ENCODE data around the gene TPPP. TPM values are rescaled to one million over a fixed set of nuclear protein-coding genes. Genes with fewer than 3 reads are reported as not detected.

Gene TPPP
- total and polyA plus RNA-seq, 2 donors (not counting 3 experiments of a cell fraction or from before 2014, with no cell fraction given), result 0.04 to 0.09 TPM

DNA sequence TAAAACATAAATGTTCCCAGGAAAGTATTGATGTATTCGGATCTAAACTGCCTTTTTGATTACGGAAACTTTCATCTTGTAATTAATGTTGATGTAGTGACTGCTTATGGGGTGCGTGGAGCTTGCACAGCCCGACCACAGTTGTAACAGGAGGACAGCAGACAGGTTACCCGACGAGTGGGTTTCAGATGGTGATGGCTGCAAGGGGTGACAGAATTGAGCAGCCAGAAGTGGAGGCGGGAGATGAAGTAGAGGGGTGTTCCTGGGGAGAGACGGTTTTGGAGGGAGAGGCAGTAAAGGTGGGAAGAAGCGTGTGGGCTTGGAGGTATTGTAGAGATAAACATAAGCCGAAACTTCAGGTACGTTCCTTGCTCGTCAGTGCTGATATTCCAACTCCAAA lies 75.3 kb downstream of the TPPP start:
- no peak overlapping the region for H3K27ac ChIP-seq (ENCODE audit: insufficient read depth, low read depth, low read length)
- no peak for TF ChIP-seq EZH2 (IDR thresholded peaks at IDR 0.05; ENCODE audit: borderline replicate concordance, low read depth, low read length, severe bottlenecking)
- no peak for TF ChIP-seq MYC (IDR thresholded peaks at IDR 0.05; ENCODE audit: low read depth, low read length)
- TF ChIP-seq, protein P1, sequence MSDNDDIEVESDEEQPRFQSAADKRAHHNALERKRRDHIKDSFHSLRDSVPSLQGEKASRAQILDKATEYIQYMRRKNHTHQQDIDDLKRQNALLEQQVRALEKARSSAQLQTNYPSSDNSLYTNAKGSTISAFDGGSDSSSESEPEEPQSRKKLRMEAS (IDR thresholded peaks at IDR 0.05; ENCODE audit: insufficient read depth, insufficient read length), result no peak
- TF ChIP-seq POLR2A (IDR thresholded peaks at IDR 0.05; ENCODE audit: low read depth, low read length), result no peak
- TF ChIP-seq JUN (IDR thresholded peaks at IDR 0.05; ENCODE audit: borderline replicate concordance, insufficient read depth, insufficient read length, low read depth), result no peak
- no peak for TF ChIP-seq POLR2AphosphoS5 (IDR thresholded peaks at IDR 0.05; ENCODE audit: insufficient read depth, low read depth, low read length)
- no TSS peak for BruUV-seq (replicated peaks)
- H3K79me2 ChIP-seq (ENCODE audit: control insufficient read depth, insufficient read depth, low read length), result peaks cover 27% of the 10 kb centered on the region
- DNase-seq (ENCODE audit: low read depth, low spot score), result no peak
- H3K4me1 ChIP-seq (ENCODE audit: control insufficient read depth, extremely low read depth, insufficient read depth, low read length), result peaks cover under 1% of the 10 kb centered on the region
- intact Hi-C loops (cut with micrococcal nuclease), result no loop called here
- no peaks in the 10 kb centered on the region for H3K9me1 ChIP-seq (replicated peaks; ENCODE audit: control insufficient read depth, extremely low read depth, insufficient read depth, low read length)
- H2AFZ ChIP-seq (ENCODE audit: low read depth, low read length), result no peak overlapping the region
- H3K36me3 ChIP-seq (ENCODE audit: control insufficient read depth in 2 of 2, extremely low read depth in 1 of 2, insufficient read depth in 2 of 2, low read length in 2 of 2), result peaks cover 0 to 8% of the 10 kb centered on the region in 2 experiments
- H3K27me3 ChIP-seq (ENCODE audit: control insufficient read depth in 2 of 2, insufficient read depth in 2 of 2, low read length in 2 of 2), result no peaks in the 10 kb centered on the region
- FAIRE-seq, result no peak
- ChIA-PET CTCF (no interaction called here), POLR2A (no interaction called here)
- dilution Hi-C loops (cut with MboI; ENCODE audit: extremely low pct_ligation_motif_present, low sequenced_read_pairs), result no loop called here
- H3K9me3 ChIP-seq (replicated peaks; ENCODE audit: control insufficient read depth, insufficient read depth, low read length), result no peaks in the 10 kb centered on the region
- H3K9ac ChIP-seq (replicated peaks; ENCODE audit: extremely low read depth, insufficient read depth, low read length), result no peak overlapping the region
- no peaks in the 10 kb centered on the region for H4K20me1 ChIP-seq (replicated peaks; ENCODE audit: control insufficient read depth, extremely low read depth, insufficient read depth, low read length)
- no peak overlapping the region for H3K4me3 ChIP-seq (replicated peaks in 1 of 3; ENCODE audit: insufficient read depth in 1 of 3, low read depth in 1 of 3, low read length in 3 of 3)
- H3K4me2 ChIP-seq (ENCODE audit: insufficient read depth, low read length), result no peak overlapping the region

DNA sequence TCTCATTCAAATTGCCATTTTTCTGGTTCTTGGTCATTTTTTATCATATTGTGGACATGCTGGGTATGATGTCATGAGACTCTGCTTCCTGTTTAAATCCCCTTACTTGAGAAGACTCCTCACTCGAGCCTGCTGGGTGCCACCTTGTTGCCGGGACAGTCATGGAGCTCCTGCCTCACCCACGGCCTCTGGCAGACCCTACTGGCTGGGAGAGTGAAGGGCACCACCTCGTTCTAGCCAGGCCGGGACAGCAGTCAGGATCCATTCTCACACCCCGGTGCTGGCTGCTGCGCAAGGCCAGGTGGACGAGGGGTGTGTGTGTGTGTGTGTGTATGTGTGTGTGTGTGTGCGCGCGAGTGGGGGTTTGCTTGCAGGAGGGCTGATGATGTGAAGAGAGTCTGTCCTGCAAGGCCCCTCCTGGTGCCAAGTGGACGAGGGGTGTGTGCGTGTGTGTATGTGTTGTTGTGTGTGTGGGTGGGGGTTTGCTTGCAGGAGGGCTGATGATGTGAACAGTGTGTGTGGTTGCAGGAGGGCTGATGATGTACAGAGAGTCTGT lies 76.6 kb downstream of the TPPP start:
- no peak overlapping the region for H3K9ac ChIP-seq (replicated peaks; ENCODE audit: extremely low read depth, insufficient read depth, low read length)
- dilution Hi-C loops (cut with MboI; ENCODE audit: extremely low pct_ligation_motif_present, low sequenced_read_pairs) (no loop called here), intact Hi-C loops (cut with micrococcal nuclease) (no loop called here)
- ChIA-PET CTCF (no interaction called here), POLR2A (no interaction called here)
- no peaks in the 10 kb centered on the region for H4K20me1 ChIP-seq (replicated peaks; ENCODE audit: control insufficient read depth, extremely low read depth, insufficient read depth, low read length)
- no peak overlapping the region for H2AFZ ChIP-seq (ENCODE audit: low read depth, low read length)
- H3K4me3 ChIP-seq (replicated peaks in 1 of 3; ENCODE audit: insufficient read depth in 1 of 3, low read depth in 1 of 3, low read length in 3 of 3), result no peak overlapping the region
- H3K27ac ChIP-seq (ENCODE audit: insufficient read depth, low read depth, low read length), result no peak overlapping the region
- H3K9me3 ChIP-seq (replicated peaks; ENCODE audit: control insufficient read depth, insufficient read depth, low read length), result no peaks in the 10 kb centered on the region
- FAIRE-seq, result no peak
- no peaks in the 10 kb centered on the region for H3K9me1 ChIP-seq (replicated peaks; ENCODE audit: control insufficient read depth, extremely low read depth, insufficient read depth, low read length)
- TF ChIP-seq POLR2A (IDR thresholded peaks at IDR 0.05; ENCODE audit: low read depth, low read length) (no peak), MYC (IDR thresholded peaks at IDR 0.05; ENCODE audit: low read depth, low read length) (no peak), GATA2 (IDR thresholded peaks at IDR 0.05; ENCODE audit: insufficient read depth, insufficient read length, low read depth, low read length) (no peak), FOS (IDR thresholded peaks at IDR 0.05; ENCODE audit: borderline replicate concordance, insufficient read depth, low read length) (no peak), EZH2 (IDR thresholded peaks at IDR 0.05; ENCODE audit: borderline replicate concordance, low read depth, low read length, severe bottlenecking) (no peak), POLR2AphosphoS5 (IDR thresholded peaks at IDR 0.05; ENCODE audit: insufficient read depth, low read depth, low read length) (no peak), JUN (IDR thresholded peaks at IDR 0.05; ENCODE audit: borderline replicate concordance, insufficient read depth, insufficient read length, low read depth) (no peak)
- TF ChIP-seq, protein P2, sequence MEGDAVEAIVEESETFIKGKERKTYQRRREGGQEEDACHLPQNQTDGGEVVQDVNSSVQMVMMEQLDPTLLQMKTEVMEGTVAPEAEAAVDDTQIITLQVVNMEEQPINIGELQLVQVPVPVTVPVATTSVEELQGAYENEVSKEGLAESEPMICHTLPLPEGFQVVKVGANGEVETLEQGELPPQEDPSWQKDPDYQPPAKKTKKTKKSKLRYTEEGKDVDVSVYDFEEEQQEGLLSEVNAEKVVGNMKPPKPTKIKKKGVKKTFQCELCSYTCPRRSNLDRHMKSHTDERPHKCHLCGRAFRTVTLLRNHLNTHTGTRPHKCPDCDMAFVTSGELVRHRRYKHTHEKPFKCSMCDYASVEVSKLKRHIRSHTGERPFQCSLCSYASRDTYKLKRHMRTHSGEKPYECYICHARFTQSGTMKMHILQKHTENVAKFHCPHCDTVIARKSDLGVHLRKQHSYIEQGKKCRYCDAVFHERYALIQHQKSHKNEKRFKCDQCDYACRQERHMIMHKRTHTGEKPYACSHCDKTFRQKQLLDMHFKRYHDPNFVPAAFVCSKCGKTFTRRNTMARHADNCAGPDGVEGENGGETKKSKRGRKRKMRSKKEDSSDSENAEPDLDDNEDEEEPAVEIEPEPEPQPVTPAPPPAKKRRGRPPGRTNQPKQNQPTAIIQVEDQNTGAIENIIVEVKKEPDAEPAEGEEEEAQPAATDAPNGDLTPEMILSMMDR (IDR thresholded peaks at IDR 0.05; ENCODE audit: extremely low read depth in 1 of 2, insufficient read depth in 1 of 2, low read depth in 1 of 2, low read length in 2 of 2), result no peak
- TF ChIP-seq, protein P1 (IDR thresholded peaks at IDR 0.05; ENCODE audit: insufficient read depth, insufficient read length), result no peak
- H3K4me1 ChIP-seq (ENCODE audit: control insufficient read depth, extremely low read depth, insufficient read depth, low read length), result peaks cover 2% of the 10 kb centered on the region
- BruUV-seq (replicated peaks), result no TSS peak
- H3K79me2 ChIP-seq (ENCODE audit: control insufficient read depth, insufficient read depth, low read length), result peaks cover 32% of the 10 kb centered on the region
- H3K36me3 ChIP-seq (ENCODE audit: control insufficient read depth in 2 of 2, extremely low read depth in 1 of 2, insufficient read depth in 2 of 2, low read length in 2 of 2), result peaks cover 0 to 8% of the 10 kb centered on the region in 2 experiments
- H3K4me2 ChIP-seq (ENCODE audit: insufficient read depth, low read length), result no peak overlapping the region
- H3K27me3 ChIP-seq (ENCODE audit: control insufficient read depth in 2 of 2, insufficient read depth in 2 of 2, low read length in 2 of 2), result no peaks in the 10 kb centered on the region
- DNase-seq (ENCODE audit: low read depth, low spot score), result no peak
